HepG2 (cell line): ENCODE measurements around the gene PSEN2. TPM values are rescaled to one million over a fixed set of nuclear protein-coding genes. Genes with fewer than 3 reads are reported as not detected.

Experiments used
- ARID3A ChIP-seq: IDR thresholded peaks from 2 replicates; pipeline ENCODE4 v1.6.1; 2012; ENCODE audit warnings: low read depth, low read length, improper control_type of control experiment
- GLI4 ChIP-seq: sonication (generic); formaldehyde crosslinking; IDR thresholded peaks from 2 replicates; pipeline ENCODE4 v1.5.1; 2020; ENCODE audit warnings: missing genetic modification reagents, mild to moderate bottlenecking, moderate library complexity, borderline replicate concordance
- MED13 ChIP-seq: sonication (generic); formaldehyde crosslinking; IDR thresholded peaks from 2 replicates; pipeline ENCODE4 v1.5.0; 2020; ENCODE audit warnings: missing genetic modification reagents
- MED8 ChIP-seq: sonication (generic); formaldehyde crosslinking; IDR thresholded peaks from 2 replicates; pipeline ENCODE4 v1.8.1; 2023; ENCODE audit warnings: mild to moderate bottlenecking, missing genetic modification reagents; ENCODE audit not compliant: insufficient replicate concordance
- MZF1 ChIP-seq: sonication (generic); formaldehyde crosslinking; IDR thresholded peaks from 2 replicates; pipeline ENCODE4 v1.8.1; 2023; ENCODE audit warnings: mild to moderate bottlenecking, missing genetic modification reagents, borderline replicate concordance
- ONECUT2 ChIP-seq: sonication (generic); formaldehyde crosslinking; IDR thresholded peaks from 2 replicates; pipeline ENCODE4 v1.4.0; 2020; ENCODE audit warnings: missing genetic modification reagents
- POGZ ChIP-seq: sonication (generic); formaldehyde crosslinking; IDR thresholded peaks from 2 replicates; pipeline ENCODE4 v1.4.0; 2020; ENCODE audit warnings: mild to moderate bottlenecking, missing genetic modification reagents
- WIZ ChIP-seq: sonication (generic); formaldehyde crosslinking; IDR thresholded peaks from 2 replicates; pipeline ENCODE4 v1.5.1; 2020; ENCODE audit warnings: mild to moderate bottlenecking, missing genetic modification reagents
- ZBTB40 ChIP-seq, 2 experiments: fragments of 450-650 bp in 1 of 2; sonication (generic) in 1 of 2; formaldehyde crosslinking in 1 of 2; IDR thresholded peaks; 2 replicates each; pipeline versions ENCODE4 v1.6.1 to v1.8.0; 2016 to 2022; ENCODE audit warnings: antibody characterized with exemption in 1 of 2, mild to moderate bottlenecking in 1 of 2, missing genetic modification reagents in 1 of 2
- ZKSCAN5 ChIP-seq: sonication (generic); formaldehyde crosslinking; IDR thresholded peaks from 2 replicates; pipeline ENCODE4 v1.5.1; 2020; ENCODE audit warnings: mild to moderate bottlenecking, missing genetic modification reagents
- ZNF354B ChIP-seq: sonication (generic); formaldehyde crosslinking; IDR thresholded peaks from 2 replicates; pipeline ENCODE4 v1.8.0; 2022; ENCODE audit warnings: mild to moderate bottlenecking, missing genetic modification reagents
- ZNF883 ChIP-seq: sonication (generic); formaldehyde crosslinking; IDR thresholded peaks from 2 replicates; pipeline ENCODE4 v1.5.1; 2020; ENCODE audit warnings: mild to moderate bottlenecking, missing genetic modification reagents; ENCODE audit errors: not compliant biosample characterization
- polyA plus RNA-seq, 8 experiments: library from polyadenylated mRNA; depleted of rRNA in 3 of 8; stranded (reverse) in 7 of 8; unstranded in 1 of 8; fragments of >200 nt; fragmentation: Illumina TruSeq in 4 of 8; extraction: Trizol in 4 of 8; gene quantifications; 2 replicates each; pipeline versions ENCODE4 v1.2.1 to v1.2.3, GENCODE V29; 2011 to 2016; ENCODE audit warnings: low read depth in 4 of 8, missing spikeins in 1 of 8, mixed read lengths in 1 of 8; ENCODE audit not compliant: insufficient read depth in 1 of 8
- total RNA-seq, 5 experiments: library from RNA; depleted of rRNA; stranded (reverse); fragments of >200 nt; fragmentation: Illumina TruSeq; extraction: Trizol; gene quantifications; 2 replicates each; pipeline ENCODE4 v1.2.3, GENCODE V29; 2016; ENCODE audit warnings: low read depth in 1 of 5
- TF ChIP-seq, protein P1 (sequence below): IDR thresholded peaks from 2 replicates; pipeline ENCODE4 v1.6.1; 2016; ENCODE audit warnings: missing compliant biosample characterization, missing genetic modification reagents, borderline replicate concordance
- TF ChIP-seq, protein P2 (sequence below): sonication (generic); formaldehyde crosslinking; IDR thresholded peaks from 2 replicates; pipeline ENCODE4 v1.8.0; 2022; ENCODE audit warnings: missing genetic modification reagents, low read depth, mild to moderate bottlenecking, borderline replicate concordance

Gene PSEN2
- total and polyA plus RNA-seq, 2 of the 13 experiments (the other 11 are each of a cell fraction or from before 2014, with no cell fraction given), result 5.9 to 13.1 TPM

GRCh38 chr1:226940029-226940805, 69.8 kb downstream of the PSEN2 start, which contains the start of gene COQ8A (continued):
- no peak for TF ChIP-seq ZBTB40 (IDR thresholded peaks at IDR 0.05)
- no peak; the same call in 1 of the 2 replicates for TF ChIP-seq ZBTB40 (CRISPR knock-in tag; IDR thresholded peaks at IDR 0.05)
- no peak for TF ChIP-seq ZNF354B (CRISPR knock-in tag)
- TF ChIP-seq, protein P1, sequence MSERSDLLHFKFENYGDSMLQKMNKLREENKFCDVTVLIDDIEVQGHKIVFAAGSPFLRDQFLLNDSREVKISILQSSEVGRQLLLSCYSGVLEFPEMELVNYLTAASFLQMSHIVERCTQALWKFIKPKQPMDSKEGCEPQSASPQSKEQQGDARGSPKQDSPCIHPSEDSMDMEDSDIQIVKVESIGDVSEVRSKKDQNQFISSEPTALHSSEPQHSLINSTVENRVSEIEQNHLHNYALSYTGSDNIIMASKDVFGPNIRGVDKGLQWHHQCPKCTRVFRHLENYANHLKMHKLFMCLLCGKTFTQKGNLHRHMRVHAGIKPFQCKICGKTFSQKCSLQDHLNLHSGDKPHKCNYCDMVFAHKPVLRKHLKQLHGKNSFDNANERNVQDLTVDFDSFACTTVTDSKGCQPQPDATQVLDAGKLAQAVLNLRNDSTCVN, result no peak
- TF ChIP-seq MED13 (CRISPR knock-in tag), result no peak
- no peak for TF ChIP-seq MZF1 (CRISPR knock-in tag)
- no peak for TF ChIP-seq ONECUT2 (CRISPR knock-in tag)
- no peak for TF ChIP-seq ZNF883 (CRISPR knock-in tag)
- TF ChIP-seq, protein P2, sequence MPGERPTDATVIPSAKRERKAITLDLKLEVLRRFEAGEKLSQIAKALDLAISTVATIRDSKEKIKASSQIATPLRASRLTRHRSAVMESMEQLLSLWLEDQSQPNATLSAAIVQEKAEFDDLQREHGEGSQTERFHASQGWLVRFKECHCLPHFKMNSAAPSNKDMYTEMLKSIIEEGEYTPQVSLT (CRISPR knock-in tag), result peak; percentile 70; the same call in 1 of the 2 replicates
- peak; percentile 33; the same call in 1 of the 2 replicates for TF ChIP-seq GLI4 (CRISPR knock-in tag)
- TF ChIP-seq ZKSCAN5 (CRISPR knock-in tag), result no peak
- TF ChIP-seq ARID3A, result no peak
- TF ChIP-seq POGZ (CRISPR knock-in tag), result peak; percentile 46; the same call in 1 of the 2 replicates
- no peak; the same call in 1 of the 2 replicates for TF ChIP-seq WIZ (CRISPR knock-in tag)
- no peak for TF ChIP-seq MED8 (CRISPR knock-in tag)
